Ramos (cell line): ENCODE results near the gene TDRD10.
"Not testable (repeated sequence)": the region's sequence is repeated elsewhere in the genome, so short reads cannot be mapped to it uniquely, and the experiment has no call there.

Experiments
- in situ Hi-C: fragments of 300-500 bp; cut with MboI; formaldehyde crosslinking; loops from one replicate; pipeline ENCODE4 v1.14.3; 2022; ENCODE audit warnings: low sequenced_read_pairs; ENCODE audit not compliant: unreplicated experiment

Gene TDRD10

DNA sequence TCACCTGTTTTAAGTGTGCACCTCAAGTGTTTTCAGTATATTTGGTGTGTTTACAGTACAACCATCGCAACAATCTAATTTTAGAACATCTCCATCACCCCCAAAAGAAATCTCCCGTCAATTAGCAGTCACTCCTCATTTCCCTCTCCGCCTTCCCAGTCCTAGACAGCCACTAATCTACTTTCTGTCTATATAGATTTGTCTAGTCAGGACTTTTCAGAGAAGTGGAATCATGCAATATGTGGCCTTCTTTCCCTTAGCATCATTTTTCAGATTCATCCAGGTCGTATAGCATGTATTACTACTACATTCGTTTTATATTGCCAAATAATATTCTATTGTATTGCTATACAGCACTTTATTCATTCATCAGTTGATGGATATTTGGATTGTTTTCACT lies 1.9 kb downstream of the TDRD10 start:
- in situ Hi-C loops = no loop called here

DNA sequence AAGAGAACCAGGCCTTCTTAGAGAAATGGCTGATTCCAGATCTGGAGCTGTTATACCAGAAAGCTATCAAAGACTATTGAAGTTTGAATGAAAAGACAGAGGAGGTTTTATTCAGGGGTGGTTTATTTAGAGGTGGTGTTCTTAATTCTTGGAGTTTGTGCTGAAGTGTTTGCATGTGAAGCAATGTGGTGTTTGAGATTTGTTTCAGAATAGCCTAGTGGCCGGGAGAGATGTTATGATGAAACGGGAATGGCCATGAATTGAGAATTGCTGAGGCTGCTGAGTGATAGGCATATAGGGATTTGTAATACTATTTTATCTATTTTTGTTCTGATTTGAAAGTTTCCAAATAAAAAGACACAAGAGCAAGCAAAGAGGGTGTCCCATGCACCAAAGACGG lies 10.7 kb downstream of the TDRD10 start:
- in situ Hi-C loops = no loop called here

DNA sequence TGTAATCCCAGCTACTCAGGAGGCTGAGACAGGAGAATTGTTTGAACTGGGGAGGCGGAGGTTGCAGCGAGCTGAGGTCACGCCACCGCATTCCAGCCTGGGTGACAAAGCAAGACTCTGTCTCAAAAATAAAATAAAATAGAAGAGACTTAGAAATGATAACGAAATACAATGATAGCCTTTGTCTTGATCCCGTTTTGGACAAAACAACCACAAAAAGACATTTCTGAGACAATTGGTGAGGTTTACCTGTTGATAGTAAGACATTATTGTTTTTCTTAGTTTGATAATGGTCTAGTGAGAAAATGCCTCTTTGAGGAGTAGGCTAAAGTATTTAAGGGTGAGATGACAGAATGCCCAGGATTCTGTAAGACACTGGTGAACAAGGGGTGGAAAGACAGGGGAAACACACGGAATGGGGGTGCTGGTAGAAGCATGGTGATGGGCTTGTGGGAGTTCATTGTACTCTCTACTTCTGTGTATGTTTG lies 12.1 kb downstream of the TDRD10 start:
- in situ Hi-C loops = no loop called here

DNA sequence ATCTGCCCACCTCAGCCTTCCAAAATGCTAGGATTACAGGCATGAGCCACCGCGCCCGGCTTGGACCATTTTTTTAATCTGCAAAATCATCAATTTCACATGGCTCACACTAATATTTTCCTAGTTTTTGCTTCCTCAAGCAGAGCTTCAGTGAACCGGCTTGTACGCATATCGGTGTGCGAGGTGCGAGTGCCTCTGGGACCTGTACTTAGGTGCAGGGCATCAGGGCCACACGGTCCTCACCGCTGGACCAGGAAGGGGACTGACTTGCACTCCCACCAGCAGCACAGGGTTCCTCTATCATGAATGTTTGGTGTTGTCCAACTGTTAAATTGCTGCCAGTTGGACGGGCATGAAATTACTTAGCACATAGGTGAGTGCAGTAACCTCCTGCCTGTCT lies 15.6 kb downstream of the TDRD10 start:
- in situ Hi-C loops = no loop called here

DNA sequence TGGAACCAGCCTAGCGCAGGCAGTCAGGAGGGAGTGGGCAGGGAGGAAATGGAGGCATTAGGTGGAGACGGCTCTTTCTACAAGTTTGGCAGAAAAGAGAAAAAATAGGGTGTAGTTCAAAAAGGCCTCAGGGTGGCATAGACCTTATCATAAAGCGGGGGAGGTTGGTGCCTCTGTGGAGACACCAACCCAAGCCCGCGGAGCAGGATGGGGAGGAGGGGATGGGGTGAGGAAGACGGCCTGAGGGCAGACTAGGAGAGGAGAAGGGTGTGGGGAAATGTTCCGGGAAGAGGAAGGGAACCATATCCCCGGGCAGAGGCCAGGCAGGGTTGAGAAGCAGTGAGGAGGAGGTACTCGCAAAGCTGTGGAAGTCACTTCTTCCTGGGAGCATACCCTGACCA lies 17.6 kb downstream of the TDRD10 start:
- in situ Hi-C loops = no loop called here

DNA sequence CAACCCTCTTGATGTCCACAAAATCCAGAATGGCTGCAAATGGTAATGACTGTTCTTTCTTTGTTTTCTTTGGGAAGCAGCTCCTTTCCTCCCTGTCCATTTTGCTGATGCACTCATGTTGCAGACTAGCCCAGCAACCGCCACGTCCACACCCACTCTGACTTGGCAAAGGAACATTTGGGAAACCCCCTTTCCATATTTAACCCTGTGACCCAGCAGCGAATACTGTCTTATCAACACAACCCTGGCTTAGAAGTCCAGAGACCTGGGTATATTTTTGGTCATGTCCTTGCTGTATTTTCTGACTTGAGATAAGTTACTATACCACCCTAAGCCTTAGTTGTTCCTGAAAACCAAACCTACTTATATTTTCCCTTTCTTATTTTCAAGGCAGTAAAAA lies 18.3 kb downstream of the TDRD10 start:
- in situ Hi-C loops = no loop called here

DNA sequence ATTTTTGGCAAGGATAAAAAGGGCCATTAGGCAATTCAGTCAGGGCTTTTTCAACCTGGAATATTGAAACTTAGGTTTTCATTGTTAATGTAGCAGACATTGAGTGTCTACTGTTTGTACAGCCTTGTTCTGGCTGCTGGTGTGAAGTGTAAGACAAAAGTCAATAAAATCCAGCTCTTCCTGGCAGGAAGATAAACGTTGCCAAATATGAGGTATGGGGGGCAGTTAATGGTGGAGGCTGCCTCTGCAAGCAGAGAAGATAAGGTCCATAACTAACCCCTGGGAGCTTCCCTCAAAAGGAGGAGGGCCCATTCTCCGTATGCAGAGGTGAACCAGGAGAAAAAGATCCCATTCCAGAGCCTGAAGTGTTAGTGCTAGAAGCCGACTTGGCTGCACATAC lies 19.7 kb downstream of the TDRD10 start:
- in situ Hi-C loops = no loop called here

DNA sequence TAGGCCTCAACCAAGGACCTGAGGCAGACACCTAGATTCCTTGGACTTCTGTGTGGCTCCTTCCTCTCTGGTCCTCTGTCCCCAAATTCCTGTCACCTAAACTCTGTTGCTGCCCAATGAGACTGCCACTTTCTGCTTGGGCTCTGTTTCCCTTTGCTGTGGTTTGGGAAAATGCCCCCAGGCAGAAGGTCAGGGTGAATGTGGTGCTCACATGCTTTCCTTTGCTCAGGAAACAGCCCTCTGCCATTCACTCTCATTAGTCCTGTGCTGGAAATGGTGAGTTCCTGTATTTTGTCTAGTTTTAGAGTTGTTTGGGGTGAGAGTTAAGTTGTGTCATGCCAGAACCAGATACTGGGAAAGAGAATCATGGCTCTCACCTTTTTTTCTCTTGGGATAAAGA lies 22.9 kb downstream of the TDRD10 start:
- in situ Hi-C loops = no loop called here

DNA sequence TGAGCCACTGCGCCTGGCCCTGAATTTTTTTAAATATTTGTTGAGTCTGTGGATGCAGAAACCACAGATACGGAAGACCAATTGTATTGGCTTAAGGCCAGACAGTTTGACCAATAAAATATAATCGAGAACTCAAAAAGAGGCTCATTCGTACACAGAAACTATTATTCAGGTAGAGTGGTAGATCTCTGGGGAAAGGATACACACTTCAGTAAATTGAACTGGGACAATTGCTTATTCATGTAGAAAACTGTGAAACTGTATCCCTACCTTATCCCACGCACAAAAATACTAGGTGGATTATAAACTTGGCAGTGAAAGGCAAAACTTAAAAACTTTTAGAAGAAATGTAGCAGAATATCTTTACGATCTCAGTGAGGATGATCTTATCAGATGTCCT lies 25.2 kb downstream of the TDRD10 start:
- in situ Hi-C loops = no loop called here

DNA sequence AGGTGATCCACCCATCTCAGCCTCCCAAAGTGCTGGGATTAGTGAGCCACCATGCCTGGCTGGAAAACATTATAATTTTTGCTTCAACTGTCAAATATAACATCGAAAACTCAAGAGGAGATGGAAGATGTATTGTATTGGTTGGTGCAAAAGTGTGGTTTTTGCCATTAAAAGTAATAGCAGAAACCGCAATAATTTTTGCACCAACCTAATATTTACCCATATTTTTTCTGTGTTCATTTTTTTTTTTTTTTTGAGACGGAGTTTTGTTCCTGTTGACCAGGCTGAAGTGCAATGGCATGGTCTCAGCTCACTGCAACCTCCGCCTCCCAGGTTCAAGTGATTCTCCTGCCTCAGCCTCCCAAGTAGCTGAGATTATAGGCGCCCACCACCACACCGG lies 27.3 kb downstream of the TDRD10 start:
- in situ Hi-C loops = no loop called here

DNA sequence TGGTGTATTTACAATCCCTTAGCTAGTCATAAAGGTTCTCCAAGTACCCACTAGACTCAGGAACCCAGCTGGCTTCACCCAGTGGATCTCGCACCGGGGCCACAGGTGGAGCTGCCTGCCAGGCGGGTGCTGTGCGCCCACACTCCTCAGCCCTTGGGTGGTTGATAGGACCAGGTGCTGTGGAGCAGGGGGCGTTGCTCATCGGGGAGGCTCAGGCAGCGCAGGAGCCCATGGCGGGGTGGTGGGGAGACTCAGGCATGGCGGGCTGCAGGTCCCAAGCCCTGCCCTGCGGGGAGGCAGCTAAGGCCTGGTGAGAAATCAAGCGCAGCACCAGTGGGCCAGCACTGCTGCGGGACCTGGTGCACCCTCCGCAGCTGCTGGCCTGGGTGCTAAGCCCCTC lies 29.9 kb downstream of the TDRD10 start:
- in situ Hi-C loops = not testable (repeated sequence)

DNA sequence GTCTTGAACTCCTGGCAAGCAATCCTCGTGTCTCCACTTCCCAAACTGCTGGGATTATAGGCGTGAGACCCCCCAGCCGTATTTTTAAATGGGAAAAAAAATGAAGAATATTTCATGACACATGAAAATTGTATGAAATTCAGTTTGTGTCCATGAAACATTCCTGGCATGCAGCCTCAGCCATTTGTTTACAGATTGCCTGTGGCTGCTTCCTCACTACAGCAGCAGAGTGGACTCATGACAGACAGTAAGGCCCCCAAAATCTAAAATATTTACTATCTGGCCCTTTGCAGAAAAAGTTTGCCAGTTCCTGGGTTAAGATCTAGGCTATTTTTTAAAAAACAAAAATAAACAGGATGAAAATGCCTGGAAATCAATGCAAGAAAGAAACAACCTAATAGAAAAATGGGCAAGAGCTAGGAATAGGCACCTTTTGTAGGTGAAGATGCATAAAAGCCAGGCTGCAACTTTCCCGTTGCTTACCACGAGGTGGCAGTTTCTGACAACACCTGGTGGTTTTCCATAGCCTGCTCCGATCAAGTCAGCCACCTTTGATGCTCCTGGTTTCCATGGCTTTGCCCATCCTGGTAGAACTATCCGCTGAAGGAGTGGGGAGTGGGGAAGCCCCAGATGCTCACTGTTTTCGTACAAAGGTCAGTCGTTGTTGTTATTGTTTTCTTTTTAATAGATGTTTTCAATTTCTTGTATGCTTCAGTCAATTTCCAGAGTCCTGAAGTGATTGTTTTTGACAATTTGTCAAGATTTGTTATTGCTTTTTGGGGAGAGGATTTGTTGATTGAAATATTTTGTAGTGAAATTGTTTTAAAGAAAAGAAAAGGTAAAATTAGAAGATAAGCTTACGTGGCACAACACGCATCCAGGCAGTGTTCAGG lies 32.2 kb downstream of the TDRD10 start:
- in situ Hi-C loops = no loop called here

DNA sequence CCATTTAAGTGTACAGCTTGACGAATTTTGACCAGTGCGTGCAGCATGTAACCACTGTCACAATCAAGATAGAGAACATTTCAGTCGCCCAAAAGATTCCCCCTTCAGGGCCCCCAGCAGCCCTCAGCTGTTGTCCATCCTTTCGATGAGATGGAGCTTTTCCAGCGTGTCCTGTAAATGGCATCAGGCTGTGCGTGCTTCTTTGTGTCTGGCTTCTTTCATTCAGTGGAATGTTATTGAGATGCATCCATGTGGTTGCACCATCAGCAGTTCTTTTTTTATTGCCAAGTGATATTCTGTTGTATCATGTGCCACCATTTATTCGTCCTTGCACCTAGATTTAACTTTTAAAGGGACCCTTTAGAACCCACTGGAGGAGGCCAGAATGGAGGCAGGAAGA lies 34.6 kb downstream of the TDRD10 start:
- in situ Hi-C loops = no loop called here

DNA sequence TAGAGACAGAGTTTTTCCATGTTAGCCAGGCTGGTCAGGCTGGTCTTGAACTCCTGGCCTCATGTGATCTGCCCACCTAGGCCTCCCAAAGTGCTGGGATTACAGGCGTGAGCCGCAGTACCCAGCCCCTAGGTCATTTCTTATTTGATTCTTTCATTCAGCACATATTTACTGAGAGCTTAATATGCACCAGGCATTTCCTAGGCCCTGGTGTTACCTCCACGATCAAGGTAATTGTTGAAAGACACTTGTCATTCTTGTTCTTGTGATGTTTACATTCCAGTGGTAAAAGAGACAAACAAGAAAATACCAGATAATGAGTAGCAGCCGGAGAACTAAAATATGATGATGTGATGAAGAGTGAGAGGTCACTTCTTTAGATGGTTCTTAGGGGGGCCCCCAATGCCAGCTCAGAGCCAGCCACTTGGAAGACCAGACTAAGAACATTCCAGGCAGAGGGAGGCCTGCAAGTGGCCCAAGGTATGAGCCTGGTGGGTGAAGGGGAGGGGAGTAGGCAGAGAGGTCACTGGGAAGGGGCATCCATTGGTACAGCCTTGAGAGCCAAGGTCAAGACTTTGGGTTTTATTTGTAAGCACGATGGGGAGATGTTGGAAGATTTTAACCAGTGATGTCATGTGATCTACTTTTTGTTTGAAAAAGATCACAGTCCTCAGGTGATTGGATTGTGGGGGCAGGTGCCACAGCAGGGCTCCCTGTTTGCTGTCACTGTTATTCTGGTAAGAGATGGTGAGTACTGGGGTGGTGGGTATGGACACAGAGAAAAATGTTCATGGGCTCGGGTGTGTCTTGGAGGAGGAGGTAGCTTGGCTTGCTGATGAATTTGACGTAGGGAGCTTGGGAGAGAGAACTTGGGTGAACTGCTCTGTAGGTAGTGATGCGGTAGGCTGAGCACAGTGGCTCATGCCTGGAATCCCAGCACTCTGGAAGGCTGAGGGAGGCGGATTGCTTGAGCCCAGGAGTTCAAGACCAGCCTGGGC lies 37.8 kb downstream of the TDRD10 start:
- in situ Hi-C loops = no loop called here

DNA sequence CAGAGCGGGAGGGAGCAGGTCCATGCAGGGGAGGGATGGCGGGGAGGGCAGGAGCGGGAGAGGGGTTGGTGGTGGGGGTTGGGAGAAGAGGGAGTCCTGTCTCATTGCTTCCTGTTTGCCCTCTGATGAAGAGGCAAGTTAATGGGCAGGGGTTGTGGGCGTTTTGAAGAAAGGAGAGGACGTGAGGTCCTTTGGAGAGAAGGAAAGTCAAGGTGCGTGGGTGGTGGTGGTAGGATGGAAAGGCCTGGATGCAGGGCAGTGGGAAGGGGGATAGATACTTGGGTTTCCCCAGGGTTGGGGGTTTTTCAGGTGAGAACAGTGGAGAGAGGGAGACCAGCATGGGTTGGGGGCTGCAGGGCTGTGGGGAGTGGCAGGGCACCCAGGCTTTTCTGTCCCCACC lies 39.2 kb downstream of the TDRD10 start:
- in situ Hi-C loops = no loop called here

DNA sequence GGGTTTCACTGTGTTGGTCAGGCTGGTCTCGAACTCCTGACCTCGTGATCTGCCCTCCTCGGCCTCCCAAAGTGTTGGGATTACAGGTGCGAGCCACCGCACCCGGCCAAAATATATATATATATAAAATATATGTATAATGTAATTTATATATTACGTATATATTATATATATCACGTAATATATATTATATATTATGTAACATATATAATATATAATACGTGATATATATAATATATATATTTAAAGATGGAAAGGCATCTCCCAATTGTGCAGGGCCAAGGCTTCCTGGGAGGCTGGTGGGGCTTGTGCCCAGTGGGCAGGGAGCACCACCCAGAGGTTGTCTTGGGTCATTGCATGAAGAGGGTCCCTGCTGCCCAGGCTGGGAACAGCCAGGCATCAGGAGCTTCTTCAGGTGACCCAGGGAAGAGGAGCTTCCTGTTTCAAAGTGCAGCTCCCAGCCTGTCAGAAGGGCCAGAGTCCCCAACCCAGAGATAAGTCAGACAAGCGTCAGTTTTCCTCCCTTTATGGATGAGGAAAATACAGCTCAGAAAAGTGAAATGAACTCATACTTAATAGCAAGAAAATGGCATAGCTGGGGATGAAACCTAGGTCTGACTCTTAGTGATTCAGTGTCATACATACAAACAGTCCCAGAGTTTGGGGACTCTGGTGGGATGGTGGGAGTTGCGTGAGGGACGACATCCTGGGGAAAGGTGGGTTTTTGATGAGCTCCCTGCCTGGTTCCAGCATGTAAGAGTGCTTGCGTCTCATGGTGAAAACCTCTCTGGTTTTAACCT lies 44.4 kb downstream of the TDRD10 start:
- in situ Hi-C loops = no loop called here

DNA sequence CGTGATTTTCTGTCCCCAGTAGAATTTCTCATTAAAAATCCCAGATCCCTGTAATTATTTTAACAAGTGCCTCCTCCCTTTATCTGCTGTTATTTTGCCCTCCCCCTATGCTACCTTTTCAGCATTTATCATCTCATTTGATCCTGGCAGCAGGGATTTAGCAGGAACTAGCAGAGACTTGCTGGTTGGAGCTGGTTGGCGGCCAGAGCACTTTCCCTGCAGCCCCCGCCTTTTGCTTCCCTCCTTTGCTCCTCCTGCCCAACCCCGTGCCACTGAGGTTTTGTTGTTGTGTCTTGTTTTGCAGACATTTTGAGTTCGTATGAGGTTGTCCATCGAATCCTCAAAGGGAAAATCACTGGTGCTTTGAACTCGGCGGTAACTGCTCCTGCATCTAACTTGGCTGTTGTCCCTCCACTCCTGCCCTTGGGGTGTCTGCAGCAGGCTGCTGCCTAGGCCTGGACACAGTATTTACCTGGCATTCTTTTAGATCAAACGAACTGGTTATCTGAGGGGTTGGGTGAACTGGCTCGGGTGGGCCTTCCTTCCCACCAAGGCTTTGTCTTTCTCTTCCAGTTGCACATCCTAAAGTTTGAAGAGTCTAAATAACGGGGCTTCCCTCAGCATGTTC lies 45.2 kb downstream of the TDRD10 start:
- in situ Hi-C loops = no loop called here

DNA sequence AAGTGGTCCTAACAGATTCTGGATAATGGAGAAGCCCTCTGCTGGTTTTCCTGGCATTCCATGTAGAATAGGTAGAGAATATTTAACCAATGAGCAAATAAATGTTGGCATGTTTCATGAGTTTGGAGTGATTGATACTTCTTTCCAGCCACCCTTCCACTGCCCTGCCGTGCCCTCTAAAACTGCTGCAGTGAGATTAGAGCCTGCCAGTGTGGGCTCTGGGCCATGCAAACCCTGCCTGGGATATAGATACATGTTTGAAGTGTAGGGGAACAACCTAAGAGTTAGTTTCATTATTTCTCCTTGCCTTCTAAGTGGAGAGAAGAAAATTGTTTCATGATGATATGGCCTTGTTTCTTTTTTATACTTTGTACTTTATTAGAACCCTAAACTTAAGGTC lies 46.0 kb downstream of the TDRD10 start:
- in situ Hi-C loops = no loop called here

DNA sequence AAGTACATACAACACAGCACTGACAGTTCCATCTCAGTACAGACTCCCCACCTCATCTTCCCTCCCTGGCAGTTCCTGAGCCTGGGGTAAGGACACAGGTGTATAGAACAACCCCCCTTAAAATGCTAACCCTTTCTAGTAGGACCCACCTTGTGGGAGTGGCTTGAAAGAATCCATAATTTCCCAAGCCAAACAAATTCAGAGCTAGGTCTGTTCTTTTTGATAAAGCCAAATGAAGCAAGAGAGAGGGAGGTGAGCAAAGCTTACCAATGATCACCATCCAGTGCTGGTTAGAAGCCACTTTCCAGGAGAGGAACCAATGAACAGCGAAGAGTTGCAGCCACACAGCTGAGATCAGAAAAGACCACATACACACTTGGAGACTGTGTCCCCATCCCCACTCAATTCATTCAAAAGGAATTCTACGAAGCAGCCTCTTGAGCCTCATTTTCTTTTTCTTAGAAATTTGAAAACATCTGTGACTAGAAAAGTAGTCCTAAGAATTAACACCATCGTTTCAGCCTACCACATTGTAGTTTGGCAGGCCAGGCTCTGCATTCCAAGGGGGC lies 47.3 kb downstream of the TDRD10 start:
- in situ Hi-C loops = no loop called here
